WTC11 (cell line): Measurements from ENCODE around the gene AIF1.

ENCODE experiments used
- CTCF ChIP-seq: fragments of 200-600 bp; IDR thresholded peaks from 2 replicates; pipeline ENCODE4 v1.8.0; 2022; ENCODE audit warnings: antibody characterized with exemption
- ETV6 ChIP-seq: sonication (generic); formaldehyde crosslinking; IDR thresholded peaks from 2 replicates; pipeline ENCODE4 v1.8.1; 2022; ENCODE audit warnings: mild to moderate bottlenecking, missing genetic modification reagents
- JUN ChIP-seq: sonication (generic); formaldehyde crosslinking; IDR thresholded peaks from 2 replicates; pipeline ENCODE4 v1.8.0; 2023; ENCODE audit warnings: mild to moderate bottlenecking, missing genetic modification reagents
- MLX ChIP-seq: sonication (generic); formaldehyde crosslinking; IDR thresholded peaks from 2 replicates; pipeline ENCODE4 v1.8.1; 2023; ENCODE audit warnings: mild to moderate bottlenecking, missing genetic modification reagents, moderate library complexity
- NFE2L1 ChIP-seq: sonication (generic); formaldehyde crosslinking; IDR thresholded peaks from 2 replicates; pipeline ENCODE4 v1.8.1; 2023; ENCODE audit warnings: missing genetic modification reagents
- NFYB ChIP-seq: sonication (generic); formaldehyde crosslinking; conservative IDR thresholded peaks from 2 replicates; pipeline ENCODE4 v1.8.0; 2022; ENCODE audit warnings: low read depth, missing genetic modification reagents
- PRDM15 ChIP-seq: sonication (generic); formaldehyde crosslinking; IDR thresholded peaks from 2 replicates; pipeline ENCODE4 v1.8.0; 2022; ENCODE audit warnings: missing genetic modification reagents
- TEAD4 ChIP-seq: sonication (generic); formaldehyde crosslinking; IDR thresholded peaks from 2 replicates; pipeline ENCODE4 v1.8.0; 2022; ENCODE audit warnings: mild to moderate bottlenecking, missing genetic modification reagents
- ZMAT4 ChIP-seq: fragments of 250-450 bp; sonication (Bioruptor Pico); IDR thresholded peaks from 2 replicates; pipeline ENCODE4 v1.9.0; 2021; ENCODE audit warnings: mild to moderate bottlenecking

GRCh38 chr6:31610968-31611367 is 4.1 kb upstream of the AIF1 start:
- TF ChIP-seq ETV6 (CRISPR knock-in tag) (no peak), CTCF (no peak), MLX (CRISPR knock-in tag) (no peak), NFE2L1 (CRISPR knock-in tag) (no peak), ZMAT4 (CRISPR knock-in tag) (no peak), PRDM15 (CRISPR knock-in tag) (no peak), NFYB (no peak), TEAD4 (CRISPR knock-in tag) (no peak), JUN (CRISPR knock-in tag) (no peak)
